Panc1 (cell line): Measurements from ENCODE around the gene HEATR5A. TPM values are rescaled to one million over a fixed set of nuclear protein-coding genes. Genes with fewer than 3 reads are reported as not detected.
A peak's percentile ranks its signal among the peaks of the same experiment; 100 is the strongest.

Experiments used
- ATAC-seq: fragments of 200-7000 bp; cut with Tn5 transposase; 2 replicates; pipeline ENCODE4 v1.9.1; 2020; ENCODE audit warnings: mild to moderate bottlenecking, moderate library complexity
- BruUV-seq: library from RNA; stranded (reverse); fragments of 400-500 nt; replicated peaks from 2 replicates; lab custom pipeline; 2021; lab: Mats Ljungman, UMichigan
- CTCF ChIA-PET: fragments of 300-600 bp; sonication (Branson Sonifier 250); formaldehyde crosslinking; loops from one replicate; lab custom pipeline; 2022; ENCODE audit warnings: antibody characterized with exemption; lab: Charles Lee
- POLR2A ChIA-PET: fragments of 300-600 bp; sonication (Branson Sonifier 250); formaldehyde crosslinking; loops from one replicate; lab custom pipeline; 2022; ENCODE audit warnings: antibody characterized with exemption; lab: Charles Lee
- DNase-seq: peaks from one replicate; pipeline ENCODE4 v3.0.0-alpha.2; 2010; ENCODE audit warnings: low read depth, low spot score
- H3K27ac ChIP-seq: 2 replicates; pipeline ENCODE4 v1.5.1; 2011; ENCODE audit warnings: mild to moderate bottlenecking, low read length, inconsistent platforms
- H3K27me3 ChIP-seq: fragments of 200-500 bp; sonication (Bioruptor generic); 2 replicates; pipeline ENCODE4 v1.6.0; 2014; ENCODE audit warnings: low read length, inconsistent platforms; ENCODE audit not compliant: control insufficient read depth, insufficient read depth
- H3K36me3 ChIP-seq: fragments of 200-500 bp; sonication (Bioruptor generic); 2 replicates; pipeline ENCODE4 v1.5.1; 2014; ENCODE audit warnings: inconsistent platforms, mild to moderate bottlenecking, low read length, moderate library complexity; ENCODE audit not compliant: control insufficient read depth, insufficient read depth
- H3K4me1 ChIP-seq: 2 replicates; pipeline ENCODE4 v1.5.1; 2011; ENCODE audit warnings: inconsistent platforms, mild to moderate bottlenecking, low read length, moderate library complexity; ENCODE audit not compliant: control insufficient read depth, insufficient read depth
- H3K4me3 ChIP-seq, 2 experiments: 2 replicates each; pipeline ENCODE4 v1.5.1; 2011 to 2012; ENCODE audit warnings: low read depth in 2 of 2, low read length in 2 of 2, mild to moderate bottlenecking in 2 of 2, inconsistent platforms in 1 of 2, moderate library complexity in 1 of 2
- H3K9me3 ChIP-seq: fragments of 200-500 bp; sonication (Bioruptor generic); 2 replicates; pipeline ENCODE4 v1.5.1; 2014; ENCODE audit warnings: low read depth, mild to moderate bottlenecking, inconsistent platforms, low read length, moderate library complexity; ENCODE audit not compliant: control insufficient read depth, insufficient read depth
- CTCF ChIP-seq: fragments of 450-650 bp; IDR thresholded peaks from 2 replicates; pipeline ENCODE4 v1.5.1; 2017; ENCODE audit warnings: mild to moderate bottlenecking
- POLR2AphosphoS5 ChIP-seq: IDR thresholded peaks from 2 replicates; pipeline ENCODE4 v1.6.1; 2012; ENCODE audit warnings: mild to moderate bottlenecking, low read depth, low read length, moderate library complexity
- REST ChIP-seq, 2 experiments: IDR thresholded peaks; 2 replicates each; pipeline ENCODE4 v1.6.1; 2011 to 2012; ENCODE audit warnings: low read depth in 2 of 2, control low read depth in 1 of 2, low read length in 1 of 2, mild to moderate bottlenecking in 1 of 2, moderate library complexity in 1 of 2; ENCODE audit not compliant: insufficient read depth in 1 of 2
- SIN3A ChIP-seq: IDR thresholded peaks from 2 replicates; pipeline ENCODE4 v1.6.1; 2012; ENCODE audit warnings: low read depth, mild to moderate bottlenecking, low read length, moderate library complexity, borderline replicate concordance; ENCODE audit not compliant: insufficient read depth
- TCF7L2 ChIP-seq: IDR thresholded peaks from 2 replicates; pipeline ENCODE4 v1.6.1; 2011; ENCODE audit warnings: mild to moderate bottlenecking, low read depth, low read length, inconsistent platforms
- in situ Hi-C: cut with HindIII; loops from 2 replicates; pipeline ENCODE4 v1.10.0; 2016; ENCODE audit warnings: low sequenced_read_pairs, low pct_unique_long_range_greater_than_20kb
- intact Hi-C: fragments of 100-400 bp; cut with micrococcal nuclease; formaldehyde crosslinking; loops from one replicate; pipeline ENCODE4 v1.10.0; 2022; ENCODE audit not compliant: unreplicated experiment
- total RNA-seq: library from RNA; stranded (reverse); gene quantifications from one replicate; pipeline ENCODE4 v1.2.1, GENCODE V29; 2021; ENCODE audit not compliant: unreplicated experiment

Gene HEATR5A
- total RNA-seq, 1 experiment from 2014 or later: 22.0 TPM

GRCh38 chr14:31263485-31264133 is 156.7 kb downstream of the HEATR5A start:
- in situ Hi-C loops (no loop called here), intact Hi-C loops (no loop called here)
- H3K27me3 ChIP-seq: no peaks in the 10 kb centered on the region
- BruUV-seq: no TSS peak
- no peak overlapping the region for H3K27ac ChIP-seq
- H3K4me3 ChIP-seq: no peak overlapping the region
- no peaks in the 10 kb centered on the region for H3K36me3 ChIP-seq
- no peaks in the 10 kb centered on the region for H3K9me3 ChIP-seq
- ATAC-seq (peak; percentile 93), DNase-seq (peak; percentile 73)
- TF ChIP-seq POLR2AphosphoS5: no peak
- CTCF ChIA-PET: no interaction called here
- POLR2A ChIA-PET: no interaction called here
- H3K4me1 ChIP-seq: no peaks in the 10 kb centered on the region; the same call in 1 of the 2 replicates

GRCh38 chr14:31261859-31262731 is 158.3 kb downstream of the HEATR5A start:
- in situ Hi-C loops (no loop called here), intact Hi-C loops (no loop called here)
- TF ChIP-seq REST (IDR thresholded peaks at IDR 0.05; ENCODE audit: insufficient read depth in 1 of 2, low read depth in 2 of 2, low read length in 1 of 2) (no peak), CTCF (no peak), SIN3A (no peak), TCF7L2 (no peak), POLR2AphosphoS5 (no peak)
- no peak for DNase-seq
- Histone ChIP-seq H3K27ac (no peak overlapping the region), H3K27me3 (no peaks in the 10 kb centered on the region), H3K9me3 (no peaks in the 10 kb centered on the region), H3K36me3 (no peaks in the 10 kb centered on the region), H3K4me3 (no peak overlapping the region), H3K4me1 (no peaks in the 10 kb centered on the region; the same call in 1 of the 2 replicates)
- CTCF ChIA-PET: no interaction called here
- no TSS peak for BruUV-seq
- POLR2A ChIA-PET: no interaction called here
- ATAC-seq: no peak

GRCh38 chr14:31261523-31261858 is 158.9 kb downstream of the HEATR5A start:
- Histone ChIP-seq H3K36me3 (no peaks in the 10 kb centered on the region), H3K9me3 (no peaks in the 10 kb centered on the region), H3K27me3 (no peaks in the 10 kb centered on the region), H3K27ac (no peak overlapping the region), H3K4me3 (no peak overlapping the region), H3K4me1 (no peaks in the 10 kb centered on the region; the same call in 1 of the 2 replicates)
- intact Hi-C loops (no loop called here), in situ Hi-C loops (no loop called here)
- no TSS peak for BruUV-seq
- ChIA-PET POLR2A (no interaction called here), CTCF (no interaction called here)
- no peak for DNase-seq
- TF ChIP-seq CTCF (no peak), REST (IDR thresholded peaks at IDR 0.05; ENCODE audit: insufficient read depth in 1 of 2, low read depth in 2 of 2, low read length in 1 of 2) (no peak), POLR2AphosphoS5 (no peak), TCF7L2 (no peak)
- ATAC-seq: no peak
